NB4 (cell line): ENCODE data around the gene GPN1.
"Not testable (repeated sequence)": the region's sequence is repeated elsewhere in the genome, so short reads cannot be mapped to it uniquely, and the experiment has no call there.

Experiments
- DNase-seq: peaks from one replicate; pipeline ENCODE4 v3.0.0; 2010; ENCODE audit warnings: low read depth
- H3K4me3 ChIP-seq: one replicate; pipeline ENCODE4 v1.5.1; 2011; ENCODE audit warnings: mild to moderate bottlenecking, low read depth, low read length, moderate library complexity
- MAX ChIP-seq: IDR thresholded peaks from 2 replicates; pipeline ENCODE4 v1.6.1; 2011; ENCODE audit warnings: low read depth, low read length
- MYC ChIP-seq: IDR thresholded peaks from 2 replicates; pipeline ENCODE4 v1.6.1; 2011; ENCODE audit warnings: low read depth, low read length
- POLR2A ChIP-seq: IDR thresholded peaks from 2 replicates; pipeline ENCODE4 v1.6.1; 2011; ENCODE audit warnings: mild to moderate bottlenecking; ENCODE audit not compliant: insufficient read length; ENCODE audit errors: extremely low read depth
- TF ChIP-seq, protein P1 (sequence below): IDR thresholded peaks from one replicate; pipeline ENCODE4 v1.5.1; 2012; ENCODE audit warnings: low read depth, low read length

Gene GPN1

DNA sequence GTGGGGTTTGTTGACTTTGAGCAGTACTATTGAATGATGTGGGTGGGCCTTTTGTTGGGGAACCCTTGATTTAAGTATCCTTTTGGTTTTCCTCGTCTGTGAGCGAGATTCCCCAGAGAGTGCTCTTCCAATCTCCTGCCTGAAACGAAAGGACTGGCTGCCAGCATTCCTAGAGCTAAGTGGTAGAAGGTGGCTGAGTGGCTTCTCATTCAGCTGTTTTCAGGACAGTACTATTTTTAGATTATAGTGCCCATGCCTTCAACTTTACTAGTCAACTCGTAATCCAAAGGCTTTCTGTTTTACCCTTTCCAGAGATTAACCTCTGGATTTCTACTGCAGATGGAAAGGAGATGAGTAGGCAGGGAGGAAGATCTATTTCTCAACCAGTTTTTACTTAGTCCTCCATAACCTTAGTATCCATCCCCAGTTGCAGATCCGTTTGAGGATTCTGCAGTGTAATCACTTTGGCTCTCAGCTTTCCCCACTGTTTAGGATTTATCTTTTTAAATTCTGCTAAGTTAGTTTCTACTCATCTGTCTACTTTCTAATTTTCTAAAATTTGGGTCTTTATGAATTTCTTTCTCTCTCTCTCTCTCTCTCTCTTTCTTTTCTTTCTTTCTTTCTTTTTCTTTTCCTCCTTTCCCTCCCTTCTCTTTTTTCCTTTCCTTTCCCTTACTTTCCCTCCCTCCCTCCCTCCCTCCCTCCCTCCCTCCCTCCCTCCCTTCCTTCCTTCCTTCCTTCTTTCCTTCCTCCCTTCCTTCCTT is 44.1 kb downstream of the GPN1 start:
- no peak overlapping the region for H3K4me3 ChIP-seq
- DNase-seq = no peak
- TF ChIP-seq MYC (no peak), MAX (no peak), POLR2A (no peak)
- TF ChIP-seq, protein P1, sequence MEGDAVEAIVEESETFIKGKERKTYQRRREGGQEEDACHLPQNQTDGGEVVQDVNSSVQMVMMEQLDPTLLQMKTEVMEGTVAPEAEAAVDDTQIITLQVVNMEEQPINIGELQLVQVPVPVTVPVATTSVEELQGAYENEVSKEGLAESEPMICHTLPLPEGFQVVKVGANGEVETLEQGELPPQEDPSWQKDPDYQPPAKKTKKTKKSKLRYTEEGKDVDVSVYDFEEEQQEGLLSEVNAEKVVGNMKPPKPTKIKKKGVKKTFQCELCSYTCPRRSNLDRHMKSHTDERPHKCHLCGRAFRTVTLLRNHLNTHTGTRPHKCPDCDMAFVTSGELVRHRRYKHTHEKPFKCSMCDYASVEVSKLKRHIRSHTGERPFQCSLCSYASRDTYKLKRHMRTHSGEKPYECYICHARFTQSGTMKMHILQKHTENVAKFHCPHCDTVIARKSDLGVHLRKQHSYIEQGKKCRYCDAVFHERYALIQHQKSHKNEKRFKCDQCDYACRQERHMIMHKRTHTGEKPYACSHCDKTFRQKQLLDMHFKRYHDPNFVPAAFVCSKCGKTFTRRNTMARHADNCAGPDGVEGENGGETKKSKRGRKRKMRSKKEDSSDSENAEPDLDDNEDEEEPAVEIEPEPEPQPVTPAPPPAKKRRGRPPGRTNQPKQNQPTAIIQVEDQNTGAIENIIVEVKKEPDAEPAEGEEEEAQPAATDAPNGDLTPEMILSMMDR = no peak

DNA sequence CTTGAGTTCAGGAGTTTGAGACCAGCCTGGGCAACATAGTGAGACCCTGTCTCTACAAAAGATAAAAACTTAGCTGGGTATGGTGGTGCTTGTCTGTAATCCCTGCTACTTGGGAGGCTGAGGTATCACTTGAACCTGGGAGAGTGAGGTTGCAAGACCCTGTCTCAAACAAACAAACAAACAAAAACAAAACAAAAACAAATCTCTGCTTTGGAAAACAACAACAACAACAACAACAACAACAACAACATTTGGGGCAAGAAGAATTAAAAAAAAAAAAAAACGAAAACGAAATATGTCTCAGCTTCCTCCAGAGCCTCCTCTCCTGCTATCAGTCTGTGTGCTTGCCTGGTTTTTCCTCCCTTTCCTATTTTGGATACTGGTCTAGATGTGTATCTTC is 51.7 kb downstream of the GPN1 start:
- no peak overlapping the region for H3K4me3 ChIP-seq
- TF ChIP-seq MYC (no peak), POLR2A (no peak), MAX (no peak)
- TF ChIP-seq, protein P1 = no peak
- DNase-seq = no peak

DNA sequence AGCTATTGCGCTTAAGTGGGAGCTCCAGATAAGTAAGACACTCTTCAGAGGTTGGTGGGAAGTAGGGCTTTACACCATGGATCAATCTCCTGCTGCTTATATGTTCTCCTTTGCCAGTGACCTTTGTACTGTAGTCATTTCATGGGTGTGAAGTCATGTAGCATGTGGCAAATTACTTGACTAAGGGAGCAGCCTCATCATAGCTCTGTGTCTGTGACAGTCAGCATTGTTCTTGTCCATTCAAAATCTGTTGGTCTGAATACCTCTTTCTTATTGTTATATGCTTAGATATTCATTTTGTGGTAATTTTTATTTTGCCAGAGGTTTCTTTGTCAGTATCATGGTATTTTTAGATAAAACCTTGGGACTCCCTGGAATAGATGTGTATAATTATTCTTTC is 53.0 kb downstream of the GPN1 start:
- DNase-seq = no peak
- H3K4me3 ChIP-seq = no peak overlapping the region
- TF ChIP-seq MAX = no peak

- DNase-seq, H3K4me3 ChIP-seq: not testable (repeated sequence)
These were observed 53.5 kb downstream of the GPN1 start for GRCh38 chr2:27682334-27682771.

DNA sequence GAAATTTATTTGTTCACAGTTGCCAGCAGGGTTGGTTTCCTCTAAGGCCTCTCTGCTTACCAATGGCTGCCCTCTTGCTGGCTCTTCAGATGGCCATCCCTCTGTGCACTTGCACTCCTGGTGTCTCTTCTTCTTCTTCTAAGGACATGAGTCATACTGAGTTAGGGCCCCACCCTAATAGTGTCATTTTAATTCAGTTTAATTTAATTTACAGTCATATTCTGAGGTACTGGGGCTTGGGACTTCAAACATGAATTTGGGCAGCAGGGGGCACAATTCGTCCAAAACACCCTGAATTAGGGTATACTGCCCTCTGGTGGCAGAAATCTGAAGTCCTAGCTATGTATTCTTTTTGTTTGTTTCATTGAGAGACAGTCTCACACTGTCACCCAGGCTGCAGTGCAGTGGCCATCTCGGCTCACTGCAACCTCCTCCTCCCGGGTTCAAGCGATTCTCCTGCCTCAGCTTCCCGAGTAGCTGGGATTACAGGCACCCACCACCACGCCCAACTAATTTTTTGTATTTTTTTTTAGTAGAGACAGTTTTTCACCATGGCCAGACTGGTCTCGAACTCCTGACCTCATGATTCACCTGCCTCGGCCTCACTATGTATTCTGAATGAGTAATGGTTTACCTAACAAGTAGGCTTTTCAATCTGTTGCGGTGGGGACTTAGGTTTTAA is 54.7 kb downstream of the GPN1 start:
- DNase-seq = peak; percentile 92
- H3K4me3 ChIP-seq = no peak overlapping the region
- TF ChIP-seq MAX = no peak
- TF ChIP-seq, protein P1 = peak; percentile 98

- DNase-seq = not testable (repeated sequence)
These were observed 56.2 kb downstream of the GPN1 start for GRCh38 chr2:27685006-27685405.

DNA sequence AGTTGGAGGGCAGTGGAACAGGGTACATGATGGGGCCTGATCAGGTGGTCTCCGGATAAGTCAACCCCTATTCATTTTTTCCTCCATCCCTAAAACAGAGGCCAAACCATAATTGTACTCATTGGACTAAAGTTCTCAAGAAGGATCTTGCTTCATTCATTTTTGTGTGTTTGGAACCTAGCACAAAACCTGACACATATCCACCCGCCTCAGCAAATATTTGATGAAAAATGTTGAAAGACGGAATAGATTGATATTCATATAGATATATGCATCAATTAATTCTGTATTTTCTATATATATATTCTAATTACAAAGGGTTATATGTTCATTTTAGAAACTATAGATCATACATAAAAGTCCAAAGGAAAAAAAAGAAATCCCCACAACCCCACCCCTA is 56.7 kb downstream of the GPN1 start:
- DNase-seq = no peak
- TF ChIP-seq POLR2A (no peak), MAX (no peak), MYC (no peak)
- TF ChIP-seq, protein P1 = no peak
- no peak overlapping the region for H3K4me3 ChIP-seq

More at GRCh38 chr2:27685006-27685405, 56.2 kb downstream of the GPN1 start:
- not testable (repeated sequence) for H3K4me3 ChIP-seq
